ENCODE measurements around the gene RIN1. TPM values are rescaled to one million over a fixed set of nuclear protein-coding genes. Genes with fewer than 3 reads are reported as not detected.
A peak's percentile ranks its signal among the peaks of the same experiment; 100 is the strongest.

The RIN1 gene
- total RNA-seq, 1 experiment from 2014 or later: 18.7 TPM

DNA sequence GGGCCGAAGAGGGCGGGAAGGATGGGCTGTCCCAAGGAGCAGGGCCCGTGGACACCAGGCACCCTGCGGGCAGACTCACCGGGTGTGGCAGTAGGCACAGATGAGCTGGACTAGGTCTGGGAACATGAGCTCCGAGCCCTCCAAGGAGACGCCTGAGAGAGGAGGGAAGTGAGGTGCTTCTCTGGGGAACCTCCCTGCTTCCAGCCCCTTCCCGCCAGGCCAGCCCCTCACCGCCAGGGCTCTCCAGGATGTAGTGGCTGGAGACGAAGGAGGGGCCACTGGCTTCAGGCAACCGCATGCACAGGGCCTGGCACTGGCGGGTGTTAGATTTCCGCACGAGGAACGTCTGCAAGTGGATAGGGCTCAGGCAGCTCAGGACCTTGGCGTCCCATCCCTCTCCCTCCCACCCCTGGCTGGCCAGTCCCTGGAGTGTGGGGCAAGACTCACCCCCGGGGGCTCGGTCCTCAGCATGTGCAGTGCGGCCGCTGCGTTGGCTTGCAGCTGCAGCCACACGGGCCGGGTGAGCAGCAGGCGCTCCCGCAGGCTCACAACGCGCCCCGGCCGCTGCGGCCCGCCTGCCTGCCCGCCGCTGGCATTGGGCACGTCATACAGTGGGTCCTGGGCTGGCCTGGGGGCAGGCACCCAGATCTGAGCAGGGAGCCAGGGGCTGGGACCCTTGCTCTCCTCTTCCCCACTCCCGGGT, 552 bp downstream of the RIN1 start:
- no peak for DNase-seq (ENCODE audit: extremely low read depth, low read depth)

DNA sequence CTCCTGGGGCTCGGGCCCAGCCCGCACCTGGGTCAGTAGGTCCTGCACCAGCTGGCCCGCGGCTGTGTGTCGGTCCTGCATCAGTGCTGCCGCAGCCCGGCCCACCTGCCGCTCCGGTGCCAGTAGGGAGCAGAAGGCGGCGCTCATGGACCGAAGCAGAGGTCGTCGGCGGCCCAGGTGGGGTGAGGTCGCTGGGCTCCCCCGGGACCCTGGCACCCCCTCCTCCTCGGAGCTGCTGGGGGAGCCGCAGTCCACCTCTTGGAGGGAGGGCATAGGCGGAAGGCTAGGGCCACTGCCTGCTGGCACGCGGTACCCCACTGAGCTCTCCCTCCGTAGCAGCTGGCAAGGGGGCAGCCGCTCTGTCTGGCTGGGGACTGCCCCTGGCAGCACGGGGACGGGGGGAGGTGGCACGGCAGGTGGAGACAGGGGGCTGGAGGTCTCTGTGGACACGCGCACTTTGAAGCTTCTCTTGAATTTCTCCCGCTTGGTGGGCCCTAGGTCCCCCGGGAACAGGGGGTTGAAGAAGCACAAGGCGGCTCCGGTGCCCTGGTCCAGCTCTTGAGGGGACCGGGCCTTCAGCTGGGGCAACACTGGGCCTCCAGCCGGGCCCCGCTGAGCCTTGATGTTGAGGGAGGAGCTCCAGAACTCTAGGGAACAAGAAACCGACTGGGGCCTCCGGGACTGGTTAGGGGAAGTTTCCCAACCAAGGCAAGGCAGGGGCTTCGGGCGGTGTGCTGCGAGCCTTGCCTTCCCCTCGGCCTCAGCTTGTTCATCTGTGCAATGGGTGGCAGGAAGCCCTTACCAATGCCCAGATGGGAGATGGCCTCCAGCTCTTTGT, 1.4 kb downstream of the RIN1 start:
- DNase-seq (ENCODE audit: extremely low read depth, low read depth): no peak

DNA sequence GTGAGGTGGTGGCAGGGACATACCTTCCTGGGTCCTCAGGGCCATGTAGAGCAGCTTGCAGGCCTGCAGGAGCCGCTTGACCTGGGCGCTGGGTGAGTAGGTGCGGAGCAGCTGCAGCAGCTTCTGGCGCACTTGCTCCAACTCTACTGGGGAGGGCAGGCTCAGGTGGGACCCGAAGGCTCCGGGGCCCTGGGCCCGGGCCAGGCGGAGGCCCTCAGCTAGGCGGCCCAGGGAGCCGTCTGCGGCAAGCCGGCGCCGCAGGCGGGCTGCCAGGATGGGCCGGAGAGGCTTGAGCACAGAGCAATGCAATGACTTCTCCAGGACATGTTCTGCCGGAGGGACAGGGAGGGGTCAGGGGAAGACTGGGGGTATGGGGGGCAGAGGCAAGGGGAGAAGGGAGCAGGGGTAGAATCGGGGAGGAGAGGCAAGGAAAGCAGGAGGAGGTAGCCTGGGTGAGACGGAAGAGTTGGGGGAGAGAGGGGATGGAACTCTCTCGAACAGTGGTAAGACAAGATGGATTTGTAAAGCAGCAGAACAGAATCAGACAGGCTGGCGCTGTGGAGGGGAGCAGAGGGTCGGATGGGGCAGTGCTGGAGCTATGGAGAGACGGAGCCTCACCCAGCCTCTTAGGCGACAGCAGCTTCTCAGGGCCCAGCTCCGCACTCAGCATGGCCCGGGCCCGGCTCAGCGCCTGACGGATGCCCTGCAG, 2.2 kb downstream of the RIN1 start:
- DNase-seq (ENCODE audit: extremely low read depth, low read depth): no peak

DNA sequence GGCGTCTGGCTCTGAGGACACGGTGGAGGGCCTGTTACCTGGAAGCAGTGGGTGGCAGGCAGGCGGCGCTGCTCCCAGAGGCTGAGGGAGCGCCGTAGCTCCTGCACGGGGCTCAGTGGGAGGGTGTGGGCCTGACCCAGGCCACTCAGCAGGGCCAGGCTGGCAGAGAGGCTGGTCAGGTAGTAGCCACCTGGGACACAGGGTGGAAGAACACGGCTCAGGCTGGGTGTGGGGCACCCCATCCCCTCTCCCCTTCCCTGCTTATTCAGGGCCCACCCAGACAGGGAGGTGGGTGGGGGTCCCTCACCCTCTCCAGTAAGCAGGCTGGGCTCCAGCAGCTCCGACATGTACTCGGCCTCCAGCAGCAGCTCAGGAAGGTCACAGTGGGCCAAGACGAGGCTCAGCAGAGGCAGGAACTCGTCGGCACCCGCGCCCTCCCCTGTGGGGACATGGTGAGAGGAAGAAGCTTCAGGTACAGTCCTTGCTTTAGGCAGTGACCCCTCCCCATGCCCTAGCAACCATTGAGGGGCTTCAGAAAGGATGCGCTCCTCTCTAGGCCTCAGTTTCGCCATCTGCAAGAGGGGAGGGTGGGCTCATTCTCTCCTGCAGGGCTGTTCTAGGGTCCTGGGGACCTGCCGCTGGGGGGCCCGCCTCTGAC, 2.9 kb downstream of the RIN1 start:
- no peak for DNase-seq (ENCODE audit: extremely low read depth, low read depth)

DNA sequence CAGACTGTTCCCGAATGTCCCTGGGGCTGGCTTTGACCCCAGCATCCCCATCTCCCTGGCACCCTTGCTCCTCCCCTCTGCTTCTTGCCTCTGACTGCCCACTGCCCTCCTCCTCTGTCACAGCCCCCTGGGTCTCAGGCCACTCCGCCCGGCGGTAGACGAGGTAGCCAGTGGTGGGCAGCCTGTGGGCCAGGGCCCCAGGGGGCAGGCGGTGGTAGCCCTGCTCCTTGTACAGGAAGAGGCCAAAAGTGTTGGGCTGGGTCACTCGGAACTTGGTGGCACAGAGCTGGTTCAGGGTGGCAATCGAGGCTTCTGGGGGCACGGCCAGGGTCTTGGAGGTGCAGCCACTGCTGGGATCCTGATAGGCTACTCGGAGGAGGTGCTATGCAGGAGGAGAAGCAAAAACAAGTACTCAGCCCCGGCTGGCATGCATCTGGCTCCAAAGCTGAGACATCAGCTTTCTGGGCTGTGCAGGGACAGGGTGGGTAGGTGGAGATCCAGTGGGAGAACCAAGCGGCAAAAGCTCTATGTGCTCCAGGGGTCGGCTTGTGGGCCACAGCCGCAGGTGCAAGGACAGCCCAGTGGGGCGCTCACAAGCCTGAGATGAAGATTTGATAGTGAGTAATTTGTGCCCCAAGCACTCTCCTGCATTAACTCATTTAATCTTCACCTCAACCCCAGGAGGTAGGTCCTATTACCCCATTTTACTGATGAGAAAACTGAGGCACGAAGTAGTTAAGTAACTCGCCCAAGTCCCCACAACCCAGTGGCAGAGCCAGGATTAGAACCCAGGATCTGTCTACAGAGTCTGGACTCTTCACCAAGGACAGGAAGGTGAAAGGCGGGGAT, 3.6 kb downstream of the RIN1 start:
- no peak for DNase-seq (ENCODE audit: extremely low read depth, low read depth)

DNA sequence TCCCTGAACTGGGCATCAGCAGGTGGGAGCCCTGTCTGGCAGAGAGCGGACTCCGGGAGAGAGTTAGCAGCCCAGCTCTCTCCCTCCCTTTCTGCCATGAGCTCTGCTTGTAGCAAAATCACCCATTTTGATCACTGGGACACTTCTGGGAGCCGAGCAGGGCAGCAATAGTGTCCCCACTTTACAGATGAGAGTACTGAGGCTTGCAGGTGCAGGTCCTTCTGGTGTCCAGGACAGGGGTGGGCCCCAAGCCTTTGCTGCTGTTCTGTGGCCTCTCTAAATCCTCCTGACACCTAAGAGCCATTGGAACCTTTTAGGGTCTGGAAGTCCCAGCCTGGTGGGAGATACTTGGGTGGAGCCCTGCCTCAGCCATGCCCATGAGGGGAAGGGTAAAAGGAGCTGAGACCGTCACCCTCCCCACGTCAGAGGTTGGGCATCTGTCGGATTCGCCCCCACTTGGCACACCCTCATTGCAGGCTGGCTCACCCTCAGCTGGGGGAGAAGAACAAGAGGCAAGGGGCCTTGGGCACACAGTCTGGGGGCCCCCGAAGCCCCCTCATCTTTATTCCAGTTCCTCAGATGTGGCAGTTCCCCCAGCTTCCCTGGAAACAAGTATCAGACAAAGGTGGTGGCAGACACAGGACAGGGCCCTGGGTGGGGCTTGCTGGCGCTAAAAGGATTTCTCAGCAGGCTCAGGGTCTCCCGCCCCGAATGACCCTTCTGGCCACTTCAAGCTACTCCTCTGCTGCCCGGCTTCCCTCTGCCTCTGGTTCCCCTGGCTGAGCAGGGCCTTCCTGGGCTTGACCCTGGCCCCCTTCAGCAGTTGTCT, 4.5 kb downstream of the RIN1 start:
- DNase-seq (ENCODE audit: extremely low read depth, low read depth): no peak

DNA sequence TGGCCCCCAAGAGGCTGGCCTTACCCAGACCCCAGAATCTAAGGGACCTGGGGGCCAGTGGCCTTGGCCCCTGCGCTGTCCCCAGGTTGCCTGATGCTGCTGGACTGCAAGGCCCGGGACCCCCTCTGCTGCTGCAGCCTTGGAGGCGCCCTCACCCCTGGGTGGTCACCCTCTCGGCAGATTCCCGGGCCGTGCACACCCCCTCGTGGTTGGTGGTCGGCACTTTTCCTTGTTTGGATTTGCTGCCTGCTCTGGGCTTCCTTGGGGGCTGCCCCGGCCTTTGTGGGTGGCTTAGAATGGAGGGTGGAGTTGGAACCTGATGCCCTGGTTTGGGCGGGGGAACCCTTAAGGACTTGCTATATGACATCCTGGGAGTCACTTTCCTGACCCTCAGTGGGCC, 5.3 kb downstream of the RIN1 start:
- DNase-seq (ENCODE audit: extremely low read depth, low read depth): no peak

DNA sequence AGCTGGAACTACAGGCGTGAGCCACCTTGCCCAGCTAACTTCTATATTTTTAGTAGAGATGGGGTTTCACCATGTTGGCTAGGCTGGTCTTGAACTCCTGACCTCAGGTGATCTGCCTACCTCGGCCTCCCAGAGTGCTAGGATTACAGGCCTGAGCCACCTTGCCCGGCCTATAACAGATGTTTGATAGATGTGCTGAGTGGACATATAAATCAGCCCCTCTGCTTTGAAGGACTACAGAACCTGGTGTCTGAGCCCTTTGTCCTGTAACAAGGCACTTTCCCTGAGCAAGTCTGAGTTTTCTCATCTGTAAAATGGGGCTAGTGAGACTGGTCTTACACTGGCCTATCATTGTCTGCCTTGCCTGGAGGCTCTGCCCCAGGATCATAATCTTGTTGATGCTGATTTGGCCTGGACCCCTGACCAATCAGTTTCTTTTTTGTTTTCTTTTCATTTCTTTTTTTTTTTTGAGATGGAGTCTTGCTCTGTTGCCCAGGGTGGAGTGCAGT, 7.0 kb downstream of the RIN1 start:
- no peak for DNase-seq (ENCODE audit: extremely low read depth, low read depth)

DNA sequence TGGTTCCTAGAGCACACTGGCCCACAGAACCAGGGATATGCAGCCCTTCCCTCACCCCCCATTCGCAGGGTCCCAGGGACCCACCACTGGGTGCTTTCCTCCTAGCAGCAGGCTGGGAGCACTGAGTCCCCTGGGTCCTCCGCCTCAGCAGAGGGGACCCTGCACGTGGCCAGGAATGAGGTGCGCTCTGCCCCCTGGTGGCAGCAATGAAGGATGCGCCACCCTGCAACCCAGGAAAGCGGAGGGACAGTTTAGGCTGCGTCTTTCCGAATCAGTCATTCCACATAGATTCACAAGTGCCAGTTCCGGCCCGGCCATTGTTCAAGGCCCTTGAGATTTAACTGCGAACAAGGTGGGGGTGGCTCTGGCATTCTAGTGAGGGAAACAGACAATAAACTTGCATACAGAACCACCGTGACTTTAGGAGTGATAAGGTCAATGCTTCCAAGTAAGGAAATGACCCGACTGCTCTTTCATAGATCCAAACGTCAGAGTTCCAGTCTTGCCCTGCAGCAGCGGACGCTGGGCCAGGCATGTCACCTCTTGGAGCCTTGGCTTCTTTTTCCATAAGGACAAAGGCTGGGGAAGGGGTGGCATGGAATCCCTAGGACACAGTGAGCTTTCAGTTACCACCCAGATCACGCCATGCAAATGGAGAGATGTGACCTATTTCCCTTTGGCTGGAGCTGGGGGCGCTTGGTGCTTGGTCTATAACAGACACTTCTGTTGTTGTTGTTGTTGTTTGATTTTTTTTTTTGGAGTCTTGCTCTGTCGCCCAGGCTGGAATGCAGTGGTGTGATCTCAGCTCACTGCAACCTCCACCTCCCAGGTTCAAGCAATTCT, 7.7 kb downstream of the RIN1 start:
- peak; percentile 70 for DNase-seq (ENCODE audit: extremely low read depth, low read depth)

DNA sequence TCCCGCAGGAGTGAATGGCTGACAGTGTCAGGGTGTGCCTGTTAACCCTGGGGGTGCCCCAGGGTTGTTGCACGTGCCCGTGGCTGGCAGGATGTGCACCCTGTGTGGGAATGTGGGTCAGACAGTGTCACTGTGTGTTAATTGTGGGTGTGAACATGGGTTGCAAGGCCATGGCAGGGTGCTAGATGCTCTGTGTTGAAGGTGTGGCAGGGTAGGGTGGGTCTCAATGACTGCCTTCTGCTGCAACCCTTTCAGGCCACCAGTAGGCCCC, 8.3 kb downstream of the RIN1 start:
- DNase-seq (ENCODE audit: extremely low read depth, low read depth): peak; percentile 27

DNA sequence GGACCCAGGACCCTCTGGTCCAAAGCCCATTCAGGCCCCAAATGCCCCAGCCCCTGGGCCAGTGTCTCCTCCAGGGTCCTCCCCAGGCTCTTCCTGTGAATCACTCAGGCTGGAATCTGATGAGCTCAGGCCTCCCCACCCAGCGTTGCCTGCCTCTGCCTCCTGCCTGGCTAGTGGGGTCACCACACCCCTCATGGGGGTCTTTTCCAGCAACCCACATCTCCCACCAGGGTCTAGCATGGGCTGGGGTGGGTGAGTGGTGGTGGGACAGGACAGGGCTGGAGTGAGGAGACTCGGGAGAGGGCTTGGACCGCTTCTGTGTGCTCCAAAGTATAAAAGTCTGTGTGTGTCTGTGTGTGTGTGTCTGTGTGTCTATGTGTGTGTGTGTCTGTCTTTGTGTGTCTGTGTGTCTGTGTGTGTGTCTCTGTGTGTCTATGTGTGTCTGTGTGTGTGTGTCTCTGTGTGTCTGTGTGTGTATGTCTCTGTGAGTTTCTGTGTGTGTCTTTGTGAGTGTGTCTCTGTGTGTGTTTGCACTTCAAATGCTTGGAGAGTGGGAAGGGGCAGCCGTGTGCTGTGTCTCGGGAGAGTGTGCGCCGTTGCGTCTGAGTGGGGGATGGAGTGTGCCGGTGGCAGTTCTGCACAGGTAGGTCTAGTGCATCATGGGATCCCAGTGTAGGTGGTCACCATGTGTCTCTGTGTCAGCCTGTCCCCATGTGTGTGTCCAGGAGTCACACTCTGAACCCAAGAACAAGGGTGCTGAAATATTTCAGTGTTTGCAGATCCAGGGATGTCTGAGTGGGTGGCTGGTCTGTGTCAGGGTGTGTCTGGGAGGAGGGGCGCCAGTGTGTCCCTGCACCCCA, 8.8 kb downstream of the RIN1 start:
- DNase-seq (ENCODE audit: extremely low read depth, low read depth): peak; percentile 31

DNA sequence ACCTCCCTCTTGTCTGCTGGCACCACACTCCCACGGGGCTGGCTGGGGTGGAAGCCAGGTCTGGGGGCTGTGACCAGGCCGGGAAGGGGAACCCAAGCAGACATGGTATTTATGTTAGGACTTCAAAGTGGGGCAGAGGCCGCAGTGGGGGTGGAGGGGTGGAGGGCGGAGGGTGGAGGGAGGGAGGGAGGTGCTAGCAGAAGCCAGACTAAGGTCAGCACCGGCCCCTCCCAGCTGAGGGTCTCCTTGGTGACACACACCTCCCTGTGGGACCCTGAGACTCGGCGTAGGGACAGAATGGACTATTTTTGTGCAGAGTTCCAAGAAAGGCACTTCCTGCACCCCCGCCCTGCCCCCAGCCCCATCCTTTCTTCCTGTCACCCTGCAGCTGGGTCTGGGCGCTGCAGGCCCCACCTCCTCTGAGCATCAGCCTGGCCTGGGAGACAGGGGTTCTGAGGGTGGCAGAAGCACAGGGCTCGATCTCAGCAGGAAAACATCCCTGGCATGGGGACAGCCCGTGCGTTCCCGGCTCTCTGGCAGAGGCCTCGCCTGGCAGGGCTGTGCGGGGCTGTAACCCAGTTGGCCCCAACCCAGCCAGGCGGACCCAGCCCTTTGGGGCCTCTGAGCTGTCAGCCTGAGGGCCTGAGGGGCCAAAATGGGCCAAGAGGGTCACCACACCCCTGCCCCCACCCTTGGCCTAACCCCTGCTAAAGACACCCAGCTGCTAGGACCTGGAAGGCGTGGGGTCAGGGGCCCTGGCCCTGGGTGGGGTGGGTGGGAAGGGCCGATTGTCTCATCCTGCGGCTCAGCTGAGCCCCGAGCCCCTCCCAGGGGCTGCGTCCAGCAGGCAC, 9.7 kb downstream of the RIN1 start:
- DNase-seq (ENCODE audit: extremely low read depth, low read depth): no peak

DNA sequence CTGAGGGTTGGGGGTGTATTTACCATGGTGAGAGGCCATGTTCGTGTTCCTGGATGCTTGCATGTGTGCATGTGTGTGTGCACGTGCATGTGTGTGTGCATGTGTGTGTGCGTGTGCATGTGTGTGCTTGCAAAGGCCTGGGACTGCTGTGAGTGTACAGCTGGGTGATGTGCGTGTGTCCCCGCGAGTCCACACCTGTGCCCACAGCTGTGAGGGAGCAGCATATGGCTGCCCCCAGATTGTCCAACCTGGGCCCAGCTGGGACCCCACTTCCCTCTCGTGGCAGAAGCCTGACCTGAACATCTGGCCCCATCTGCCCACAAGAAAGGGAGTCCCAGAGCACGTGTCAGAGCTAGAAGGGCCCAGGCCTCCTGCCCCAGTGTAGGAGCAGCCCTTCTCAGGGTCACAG, 11.0 kb downstream of the RIN1 start:
- DNase-seq (ENCODE audit: extremely low read depth, low read depth): no peak

DNA sequence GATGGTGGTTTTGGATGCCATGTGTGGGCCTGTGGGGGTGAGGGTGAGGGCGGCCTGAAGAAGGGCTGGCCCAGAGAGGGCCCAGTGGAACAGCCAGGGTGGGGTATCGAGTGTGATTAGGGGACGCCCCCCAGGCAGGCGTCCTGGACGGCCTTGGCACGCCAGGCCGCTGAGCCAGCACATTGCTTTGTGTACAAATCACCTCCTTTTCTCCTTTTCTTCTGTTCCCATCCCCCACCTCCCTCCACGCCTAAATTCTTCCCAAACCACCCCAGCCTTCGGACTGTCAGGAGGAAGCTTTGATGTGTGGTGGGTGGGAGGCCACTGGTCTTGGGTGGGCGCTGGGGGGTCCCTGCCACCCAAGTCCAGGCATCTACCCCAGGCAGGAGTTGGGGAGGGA, 11.6 kb downstream of the RIN1 start:
- DNase-seq (ENCODE audit: extremely low read depth, low read depth): no peak

DNA sequence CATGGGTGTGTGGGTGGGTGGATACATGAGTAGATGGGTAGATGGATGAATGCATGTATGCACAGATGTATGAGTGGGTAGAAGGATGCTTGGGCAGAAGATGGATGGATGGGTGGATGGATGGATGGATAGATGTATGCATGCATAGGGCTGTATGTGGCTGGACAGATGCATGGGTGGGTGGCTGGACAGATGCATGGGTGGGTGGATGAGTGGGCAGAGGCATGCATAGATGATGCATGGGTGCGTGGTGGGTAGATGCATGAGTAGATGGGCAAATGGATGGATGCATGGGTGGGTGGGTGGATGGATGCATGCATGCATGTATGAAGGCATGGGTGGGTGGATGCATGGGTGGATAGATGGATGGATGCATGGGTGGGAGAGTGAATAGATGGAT, 12.6 kb downstream of the RIN1 start:
- no peak for DNase-seq (ENCODE audit: extremely low read depth, low read depth)

DNA sequence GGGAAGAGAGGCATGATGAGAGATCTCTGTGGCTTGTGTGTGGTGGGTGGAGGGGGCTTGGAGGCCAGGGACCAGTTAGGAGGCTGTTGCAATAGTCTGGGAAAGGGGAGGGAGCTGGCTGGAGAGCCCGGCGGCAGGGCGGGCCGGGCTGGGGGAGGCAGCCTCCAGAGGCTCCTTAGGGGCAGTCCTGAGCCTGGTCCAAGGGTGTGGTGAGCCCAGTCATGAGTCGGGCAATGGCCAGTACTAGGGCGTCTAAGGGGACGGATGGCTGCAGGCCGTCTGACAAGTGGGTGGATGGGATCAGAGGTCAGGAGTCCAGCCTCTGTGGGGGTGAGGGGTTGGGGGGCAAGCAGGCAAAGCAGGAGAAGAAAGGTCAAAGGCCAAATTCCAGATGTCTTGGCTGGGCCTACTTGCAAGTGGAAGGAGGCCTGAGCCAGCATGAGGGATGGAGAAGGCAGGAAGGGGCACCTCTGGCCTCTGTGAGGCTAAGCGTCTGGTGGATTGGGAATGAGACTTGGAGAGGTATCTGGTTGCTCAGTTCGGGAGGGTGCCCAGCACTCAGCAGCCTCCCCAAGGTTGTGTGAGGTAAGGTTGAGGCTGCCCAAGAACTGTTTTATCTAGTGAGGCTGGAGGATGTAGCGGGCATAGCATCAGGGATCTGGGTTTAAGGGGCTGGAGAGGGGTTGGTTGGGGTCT, 13.4 kb downstream of the RIN1 start:
- no peak for DNase-seq (ENCODE audit: extremely low read depth, low read depth)

Data from NCI-H460 (cell line).